Trophoblast cell (in vitro differentiated cells and primary cell): ENCODE results near the gene SLX4IP.

Source experiments
- DNase-seq, 2 donors: peaks; one replicate each; pipeline ENCODE4 v3.0.0-alpha.2; 2016
- H2AFZ ChIP-seq: 2 replicates; pipeline ENCODE4 v1.6.1; 2013; ENCODE audit warnings: low read length, moderate library complexity, mild to moderate bottlenecking; ENCODE audit not compliant: insufficient read depth, poor library complexity
- H2AK5ac ChIP-seq: 2 replicates; pipeline ENCODE4 v1.6.1; 2013; ENCODE audit warnings: mild to moderate bottlenecking, low read length
- H2BK120ac ChIP-seq: 2 replicates; pipeline ENCODE4 v1.6.1; 2013; ENCODE audit warnings: low read length, mild to moderate bottlenecking, moderate library complexity; ENCODE audit not compliant: insufficient read depth, poor library complexity
- H2BK12ac ChIP-seq: 2 replicates; pipeline ENCODE4 v1.6.1; 2013; ENCODE audit warnings: mild to moderate bottlenecking, low read length, moderate library complexity
- H2BK5ac ChIP-seq: 2 replicates; pipeline ENCODE4 v1.6.1; 2013; ENCODE audit warnings: low read length, low read depth, moderate library complexity, mild to moderate bottlenecking; ENCODE audit not compliant: poor library complexity
- H3K14ac ChIP-seq: 2 replicates; pipeline ENCODE4 v1.6.1; 2013; ENCODE audit warnings: mild to moderate bottlenecking, low read length
- H3K18ac ChIP-seq: 2 replicates; pipeline ENCODE4 v1.6.1; 2013; ENCODE audit warnings: mild to moderate bottlenecking, low read length
- H3K23ac ChIP-seq: 2 replicates; pipeline ENCODE4 v1.6.1; 2013; ENCODE audit warnings: low read length
- H3K27ac ChIP-seq: 2 replicates; pipeline ENCODE4 v1.5.1; 2013; ENCODE audit warnings: low read depth, mild to moderate bottlenecking, inconsistent platforms, low read length, moderate library complexity
- H3K27me3 ChIP-seq: 2 replicates; pipeline ENCODE4 v1.6.1; 2013; ENCODE audit warnings: inconsistent platforms, mild to moderate bottlenecking, low read length, moderate library complexity; ENCODE audit not compliant: insufficient read depth
- H3K36me3 ChIP-seq, 2 experiments: 1 replicate in 1 of 2; 2 replicates in 1 of 2; pipeline ENCODE4 v1.6.1; 2013; ENCODE audit warnings: low read length in 2 of 2, mild to moderate bottlenecking in 2 of 2, moderate library complexity in 1 of 2; ENCODE audit not compliant: insufficient read depth in 2 of 2, control insufficient read depth in 1 of 2
- H3K4ac ChIP-seq: 2 replicates; pipeline ENCODE4 v1.6.1; 2013; ENCODE audit warnings: low read depth, mild to moderate bottlenecking, low read length, moderate library complexity
- H3K4me1 ChIP-seq, 2 experiments: 1 replicate in 1 of 2; 2 replicates in 1 of 2; pipeline ENCODE4 v1.6.1; 2013; ENCODE audit warnings: low read length in 2 of 2, mild to moderate bottlenecking in 2 of 2, moderate library complexity in 1 of 2; ENCODE audit not compliant: insufficient read depth in 2 of 2, control insufficient read depth in 1 of 2
- H3K4me2 ChIP-seq: 2 replicates; pipeline ENCODE4 v1.6.1; 2013; ENCODE audit warnings: inconsistent platforms, mild to moderate bottlenecking, low read length, moderate library complexity
- H3K4me3 ChIP-seq: 2 replicates; pipeline ENCODE4 v1.5.1; 2013; ENCODE audit warnings: mild to moderate bottlenecking, low read depth, low read length, inconsistent platforms
- H3K79me1 ChIP-seq: one replicate; pipeline ENCODE4 v1.6.1; 2013; ENCODE audit warnings: low read length
- H3K79me2 ChIP-seq: 2 replicates; pipeline ENCODE4 v1.6.1; 2013; ENCODE audit warnings: low read length, mild to moderate bottlenecking; ENCODE audit not compliant: control insufficient read depth, insufficient read depth, poor library complexity
- H3K9ac ChIP-seq: 2 replicates; pipeline ENCODE4 v1.6.1; 2013; ENCODE audit warnings: mild to moderate bottlenecking, low read length
- H3K9me3 ChIP-seq: 2 replicates; pipeline ENCODE4 v1.6.1; 2013; ENCODE audit warnings: low read depth, mild to moderate bottlenecking, control low read depth, inconsistent platforms, low read length; ENCODE audit not compliant: insufficient read depth
- H4K12ac ChIP-seq: 2 replicates; pipeline ENCODE4 v1.6.1; 2013; ENCODE audit warnings: low read depth, mild to moderate bottlenecking, low read length, moderate library complexity
- H4K8ac ChIP-seq: 2 replicates; pipeline ENCODE4 v1.6.1; 2013; ENCODE audit warnings: low read depth, mild to moderate bottlenecking, low read length, moderate library complexity
- H4K91ac ChIP-seq: one replicate; pipeline ENCODE4 v1.6.1; 2013; ENCODE audit warnings: low read depth, mild to moderate bottlenecking, low read length, moderate library complexity
- WGBS: extraction: QIAGEN DNeasy Blood & Tissue Kit; methylation state at CpG from one replicate; pipeline ENCODE4 v1.1.7; 2013; ENCODE audit warnings: missing lambda C conversion rate; ENCODE audit not compliant: insufficient read length, insufficient coverage; ENCODE audit errors: extremely low coverage; 5-methylcytosine and 5-hydroxymethylcytosine counted together

Gene SLX4IP

DNA sequence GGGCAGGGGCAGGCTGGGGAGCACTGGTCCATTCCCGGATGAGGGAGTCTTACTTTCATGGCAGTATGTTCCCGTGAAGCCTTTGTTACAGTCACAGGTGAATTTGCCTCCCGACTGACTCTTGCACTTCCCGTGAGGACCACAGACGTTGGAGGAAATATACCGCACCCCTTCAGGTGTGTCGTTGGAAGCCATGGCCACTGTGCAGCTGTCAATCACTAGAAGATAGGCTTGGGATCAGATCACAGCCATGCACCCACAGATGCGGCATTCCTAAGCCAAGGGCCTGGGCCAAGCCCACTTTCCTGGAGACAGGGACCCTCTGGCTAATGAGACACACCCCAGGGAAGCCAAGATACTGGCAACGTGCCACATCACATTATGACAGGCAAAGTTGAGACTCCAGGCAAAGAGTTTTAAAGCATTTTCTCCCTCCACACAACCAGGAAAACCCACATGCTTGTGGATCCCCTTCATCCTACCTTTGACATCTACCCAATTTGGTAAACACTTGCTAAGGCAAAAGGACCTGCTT is 211.8 kb downstream of the SLX4IP start:
- H3K14ac ChIP-seq = peak overlapping the region; percentile 58
- H3K27ac ChIP-seq = no peak overlapping the region
- H3K18ac ChIP-seq = peak overlapping the region; percentile 59
- no peak overlapping the region for H3K23ac ChIP-seq
- H3K9me3 ChIP-seq = no peaks in the 10 kb centered on the region
- peaks cover 54 to 88% of the 10 kb centered on the region in 2 experiments for H3K36me3 ChIP-seq
- no peak for DNase-seq
- peaks cover 39 to 41% of the 10 kb centered on the region in 2 experiments for H3K4me1 ChIP-seq
- peak overlapping the region; percentile 13 for H2BK5ac ChIP-seq
- no peak overlapping the region for H3K4me2 ChIP-seq
- no peak overlapping the region for H3K9ac ChIP-seq
- peak overlapping the region; percentile 66 for H2AK5ac ChIP-seq
- H3K27me3 ChIP-seq = no peaks in the 10 kb centered on the region
- H4K8ac ChIP-seq = peak overlapping the region; percentile 51
- H4K91ac ChIP-seq = peak overlapping the region; percentile 55
- H2BK12ac ChIP-seq = peak overlapping the region; percentile 65
- H3K4me3 ChIP-seq = no peak overlapping the region
- H3K79me1 ChIP-seq = peaks cover 16% of the 10 kb centered on the region
- H3K79me2 ChIP-seq = peaks cover 2% of the 10 kb centered on the region
- peak overlapping the region; percentile 40 for H2BK120ac ChIP-seq
- no CpG with 5 or more reads among the region's 9 CpGs for WGBS
- no peak overlapping the region for H2AFZ ChIP-seq
- H3K4ac ChIP-seq = no peak overlapping the region
- no peak overlapping the region for H4K12ac ChIP-seq

DNA sequence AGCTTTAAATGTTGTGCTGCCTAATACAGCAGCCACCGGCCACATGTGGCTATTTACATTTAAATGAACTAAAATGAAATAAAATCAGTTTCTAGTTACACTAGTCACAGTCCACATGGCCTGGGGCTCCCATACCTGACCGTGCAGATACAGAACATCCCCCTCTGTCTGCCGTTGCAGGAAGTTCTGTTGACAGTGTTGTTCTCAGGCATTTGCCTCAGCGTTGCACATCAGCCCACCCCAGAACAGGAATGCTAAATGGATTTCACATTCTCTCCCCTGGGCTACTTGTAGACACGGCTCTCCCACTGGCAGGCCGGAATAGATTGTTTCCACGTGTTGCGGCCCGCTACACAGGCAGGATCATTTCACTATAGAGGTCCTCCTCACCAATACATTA is 212.4 kb downstream of the SLX4IP start:
- WGBS = no CpG with 5 or more reads among the region's 9 CpGs

DNA sequence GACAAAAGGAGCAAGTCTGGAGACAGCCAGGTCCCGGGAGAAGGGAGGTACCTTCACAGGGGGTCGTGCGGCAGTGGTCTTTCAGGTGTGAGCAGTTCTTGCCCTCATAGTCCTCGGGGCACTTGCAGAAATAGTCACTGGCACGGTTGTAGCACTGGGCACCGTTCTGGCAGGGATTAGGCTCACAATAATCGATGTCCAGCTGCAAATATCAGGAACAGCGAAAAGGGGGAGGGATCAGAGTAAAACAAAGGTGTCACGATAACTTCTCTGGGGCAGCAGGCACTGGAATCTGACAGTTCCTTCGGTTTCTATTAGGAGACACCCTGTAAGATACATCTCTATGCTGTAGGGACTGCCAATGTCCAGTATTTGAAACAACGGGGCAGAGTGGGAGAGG is 212.8 kb downstream of the SLX4IP start:
- Histone ChIP-seq H4K12ac (no peak overlapping the region), H3K23ac (no peak overlapping the region), H3K79me1 (peaks cover 20% of the 10 kb centered on the region), H4K91ac (peak overlapping the region; percentile 49), H4K8ac (peak overlapping the region; percentile 5), H2AK5ac (peak overlapping the region; percentile 77), H3K27me3 (no peaks in the 10 kb centered on the region), H3K9me3 (no peaks in the 10 kb centered on the region), H2BK120ac (peak overlapping the region; percentile 27), H3K4me2 (no peak overlapping the region), H3K79me2 (peaks cover 4% of the 10 kb centered on the region), H3K4me3 (no peak overlapping the region), H3K27ac (peak overlapping the region; percentile 69), H3K18ac (peak overlapping the region; percentile 55), H2BK12ac (peak overlapping the region; percentile 48), H3K14ac (peak overlapping the region; percentile 52), H3K4me1 (peaks cover 45 to 50% of the 10 kb centered on the region in 2 experiments), H3K36me3 (peaks cover 54 to 86% of the 10 kb centered on the region in 2 experiments), H3K9ac (no peak overlapping the region), H2BK5ac (peak overlapping the region; percentile 32), H3K4ac (peak overlapping the region; percentile 12), H2AFZ (no peak overlapping the region)
- no peak for DNase-seq
- no CpG with 5 or more reads among the region's 11 CpGs for WGBS

More for the DNA sequence above, 212.4 kb downstream of the SLX4IP start:
- H3K27ac ChIP-seq = peak overlapping the region; percentile 69
- peak; percentile 79 to 83 for DNase-seq
- no peak overlapping the region for H3K4me3 ChIP-seq
- peak overlapping the region; percentile 49 for H4K91ac ChIP-seq
- H4K8ac ChIP-seq = peak overlapping the region; percentile 5
- no peak overlapping the region for H4K12ac ChIP-seq
- H2BK120ac ChIP-seq = peak overlapping the region; percentile 27
- no peaks in the 10 kb centered on the region for H3K27me3 ChIP-seq
- peak overlapping the region; percentile 77 for H2AK5ac ChIP-seq
- H2BK5ac ChIP-seq = peak overlapping the region; percentile 32
- H3K14ac ChIP-seq = peak overlapping the region; percentile 52
- peak overlapping the region; percentile 55 for H3K18ac ChIP-seq
- no peak overlapping the region for H3K23ac ChIP-seq
- peaks cover 18% of the 10 kb centered on the region for H3K79me1 ChIP-seq
- no peaks in the 10 kb centered on the region for H3K9me3 ChIP-seq
- no peak overlapping the region for H3K9ac ChIP-seq
- H3K79me2 ChIP-seq = peaks cover 4% of the 10 kb centered on the region
- no peak overlapping the region for H2AFZ ChIP-seq
- H3K4me2 ChIP-seq = no peak overlapping the region
- H3K36me3 ChIP-seq = peaks cover 51 to 86% of the 10 kb centered on the region in 2 experiments
- H3K4ac ChIP-seq = peak overlapping the region; percentile 12
- H3K4me1 ChIP-seq = peaks cover 42 to 45% of the 10 kb centered on the region in 2 experiments
- peak overlapping the region; percentile 48 for H2BK12ac ChIP-seq

- no peaks in the 10 kb centered on the region for H3K27me3 ChIP-seq
- H3K36me3 ChIP-seq = peaks cover 49 to 79% of the 10 kb centered on the region in 2 experiments
- H3K18ac ChIP-seq = no peak overlapping the region
- H3K9me3 ChIP-seq = no peaks in the 10 kb centered on the region
- no peak overlapping the region for H4K12ac ChIP-seq
- H3K4ac ChIP-seq = no peak overlapping the region
- H2BK5ac ChIP-seq = peak overlapping the region; percentile 8
- H2AK5ac ChIP-seq = no peak overlapping the region
- peaks cover 4% of the 10 kb centered on the region for H3K79me2 ChIP-seq
- H3K79me1 ChIP-seq = peaks cover 20% of the 10 kb centered on the region
- no peak overlapping the region for H3K4me3 ChIP-seq
- H3K4me2 ChIP-seq = no peak overlapping the region
- H2BK12ac ChIP-seq = no peak overlapping the region
- H3K14ac ChIP-seq = no peak overlapping the region
- peaks cover 48 to 53% of the 10 kb centered on the region in 2 experiments for H3K4me1 ChIP-seq
- DNase-seq = peak; percentile 56 to 84
- no peak overlapping the region for H2BK120ac ChIP-seq
- H3K27ac ChIP-seq = peak overlapping the region; percentile 71
- H4K91ac ChIP-seq = no peak overlapping the region
- H4K8ac ChIP-seq = no peak overlapping the region
- no peak overlapping the region for H2AFZ ChIP-seq
- no CpG with 5 or more reads among the region's 8 CpGs for WGBS
- no peak overlapping the region for H3K23ac ChIP-seq
- no peak overlapping the region for H3K9ac ChIP-seq
These were observed 213.5 kb downstream of the SLX4IP start for GRCh38 chr20:10648651-10649050.
